ENCODE results near the gene NLGN4Y. TPM values are rescaled to one million over a fixed set of nuclear protein-coding genes. Genes with fewer than 3 reads are reported as not detected.

Gene NLGN4Y
- total and polyA plus RNA-seq, 2 of the 4 experiments (the other 2 are of a cell fraction): not detected

DNA sequence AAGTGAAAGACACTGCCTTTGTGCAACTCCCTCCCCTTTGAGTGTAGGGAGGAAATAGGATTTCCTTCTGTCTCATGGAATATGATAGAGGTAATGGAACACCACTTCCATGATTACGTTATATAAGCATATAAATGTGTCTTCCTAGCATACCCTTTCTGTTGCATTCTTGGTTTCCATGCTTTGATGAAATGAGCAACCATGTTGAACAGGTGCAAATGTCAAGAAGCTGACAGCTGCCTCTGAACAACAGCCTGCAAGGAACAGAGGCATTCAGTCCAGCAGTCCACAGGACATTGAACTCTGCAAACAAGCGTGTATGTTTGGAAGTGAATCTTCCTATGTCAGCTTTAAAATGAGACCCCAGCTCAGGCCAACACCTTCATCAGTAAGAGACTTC, 117.5 kb downstream of the NLGN4Y start:
- Histone ChIP-seq H2AK9ac (replicated peaks; ENCODE audit: low read depth, low read length, poor library complexity) (no peak overlapping the region), H3K4me1 (ENCODE audit: control insufficient read depth, insufficient read depth, low read length) (no peaks in the 10 kb centered on the region), H3K4ac (ENCODE audit: low read depth, low read length) (no peak overlapping the region), H2BK20ac (ENCODE audit: low read depth, low read length) (no peak overlapping the region), H2AK5ac (ENCODE audit: low read depth, low read length) (no peak overlapping the region), H3K18ac (ENCODE audit: low read depth, low read length) (no peak overlapping the region), H4K8ac (ENCODE audit: low read depth in 2 of 2, low read length in 2 of 2) (no peak overlapping the region), H3K4me3 (ENCODE audit: insufficient read depth, low read depth, low read length) (no peak overlapping the region), H3K4me2 (ENCODE audit: low read depth, low read length) (no peak overlapping the region), H2BK15ac (ENCODE audit: low read depth, low read length) (no peak overlapping the region), H3K56ac (ENCODE audit: extremely low read depth, insufficient read depth, low read length) (no peak overlapping the region), H3K9me1 (ENCODE audit: insufficient read depth, low read length) (no peaks in the 10 kb centered on the region), H3K79me1 (ENCODE audit: low read depth in 1 of 2, low read length in 2 of 2) (no peaks in the 10 kb centered on the region), H2BK5ac (ENCODE audit: low read depth, low read length, poor library complexity, severe bottlenecking) (no peak overlapping the region), H4K91ac (ENCODE audit: insufficient read depth, low read depth, low read length) (no peak overlapping the region), H3K14ac (replicated peaks; ENCODE audit: low read depth, low read length) (no peak overlapping the region), H3K9me3 (ENCODE audit: control insufficient read depth, insufficient read depth, low read length) (no peaks in the 10 kb centered on the region), H3K23ac (ENCODE audit: low read depth, low read length) (no peak overlapping the region), H2BK120ac (ENCODE audit: low read depth, low read length) (no peak overlapping the region), H2AFZ (replicated peaks; ENCODE audit: low read length, poor library complexity) (no peak overlapping the region), H3K27me3 (ENCODE audit: control insufficient read depth, insufficient read depth, low read length) (no peaks in the 10 kb centered on the region), H3K9ac (ENCODE audit: low read depth, low read length) (no peak overlapping the region), H3K27ac (ENCODE audit: insufficient read depth, low read length) (no peak overlapping the region), H3K36me3 (ENCODE audit: control insufficient read depth, insufficient read depth, low read length) (no peaks in the 10 kb centered on the region), H4K5ac (ENCODE audit: low read depth, low read length) (no peak overlapping the region), H4K20me1 (ENCODE audit: insufficient read depth, low read length) (no peaks in the 10 kb centered on the region)
- TF ChIP-seq RFX5 (IDR thresholded peaks at IDR 0.05; ENCODE audit: low read depth, low read length): no peak
- no peak for TF ChIP-seq CHD1 (IDR thresholded peaks at IDR 0.05; ENCODE audit: low read depth, low read length)
- TF ChIP-seq, protein P1, sequence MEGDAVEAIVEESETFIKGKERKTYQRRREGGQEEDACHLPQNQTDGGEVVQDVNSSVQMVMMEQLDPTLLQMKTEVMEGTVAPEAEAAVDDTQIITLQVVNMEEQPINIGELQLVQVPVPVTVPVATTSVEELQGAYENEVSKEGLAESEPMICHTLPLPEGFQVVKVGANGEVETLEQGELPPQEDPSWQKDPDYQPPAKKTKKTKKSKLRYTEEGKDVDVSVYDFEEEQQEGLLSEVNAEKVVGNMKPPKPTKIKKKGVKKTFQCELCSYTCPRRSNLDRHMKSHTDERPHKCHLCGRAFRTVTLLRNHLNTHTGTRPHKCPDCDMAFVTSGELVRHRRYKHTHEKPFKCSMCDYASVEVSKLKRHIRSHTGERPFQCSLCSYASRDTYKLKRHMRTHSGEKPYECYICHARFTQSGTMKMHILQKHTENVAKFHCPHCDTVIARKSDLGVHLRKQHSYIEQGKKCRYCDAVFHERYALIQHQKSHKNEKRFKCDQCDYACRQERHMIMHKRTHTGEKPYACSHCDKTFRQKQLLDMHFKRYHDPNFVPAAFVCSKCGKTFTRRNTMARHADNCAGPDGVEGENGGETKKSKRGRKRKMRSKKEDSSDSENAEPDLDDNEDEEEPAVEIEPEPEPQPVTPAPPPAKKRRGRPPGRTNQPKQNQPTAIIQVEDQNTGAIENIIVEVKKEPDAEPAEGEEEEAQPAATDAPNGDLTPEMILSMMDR (conservative IDR thresholded peaks at IDR 0.05; ENCODE audit: low read depth, low read length): no peak
- no peak for TF ChIP-seq MXI1 (IDR thresholded peaks at IDR 0.05; ENCODE audit: borderline replicate concordance, low read depth, low read length)
- in situ Hi-C loops (cut with MboI; ENCODE audit: low sequenced_read_pairs) (no loop called here), dilution Hi-C loops (cut with HindIII; ENCODE audit: low sequenced_read_pairs, unreplicated experiment) (no loop called here), intact Hi-C loops (cut with micrococcal nuclease) (no loop called here)
- BruUV-seq (replicated peaks): no TSS peak
- ChIA-PET POLR2A (ENCODE audit: unreplicated experiment) (no interaction called here), CTCF (no interaction called here)
- DNase-seq: no peak
- no CpG with 5 or more reads among the region's 2 CpGs for WGBS, 2 experiments (ENCODE audit: extremely low coverage in 2 of 2, insufficient read length in 1 of 2)
- ATAC-seq (ENCODE audit: low read depth): no peak

All from IMR-90 (cell line).